Measurements from ENCODE around the gene LSM4. TPM values are rescaled to one million over a fixed set of nuclear protein-coding genes. Genes with fewer than 3 reads are reported as not detected.

Gene LSM4
- total and polyA plus RNA-seq, 2 donors (not counting 3 experiments of a cell fraction or from before 2014, with no cell fraction given), result 118 to 119 TPM

GRCh38 chr19:18340990-18341868 is 18.4 kb upstream of the LSM4 start:
- ChIA-PET POLR2A (no interaction called here), CTCF (interaction anchor here (1.7 to 4.9 kb wide), 7 partner anchors 12 to 90 kb away, joined by 7 to 62 read pairs (median 12); no protein-coding TSS in a partner anchor)
- H3K79me2 ChIP-seq (ENCODE audit: control insufficient read depth, insufficient read depth, low read length), result no peaks in the 10 kb centered on the region
- peaks cover 11% of the 10 kb centered on the region for H3K4me1 ChIP-seq (ENCODE audit: control insufficient read depth, extremely low read depth, insufficient read depth, low read length)
- H3K4me3 ChIP-seq (replicated peaks in 1 of 3; ENCODE audit: insufficient read depth in 1 of 3, low read depth in 1 of 3, low read length in 3 of 3), result peak overlapping the region; percentile 17 to 91 (median 52)
- no peaks in the 10 kb centered on the region for H3K9me3 ChIP-seq (replicated peaks; ENCODE audit: control insufficient read depth, insufficient read depth, low read length)
- peak overlapping the region; percentile 33 for H2AFZ ChIP-seq (ENCODE audit: low read depth, low read length)
- no peaks in the 10 kb centered on the region for H3K36me3 ChIP-seq (ENCODE audit: control insufficient read depth in 2 of 2, extremely low read depth in 1 of 2, insufficient read depth in 2 of 2, low read length in 2 of 2)
- H3K9ac ChIP-seq (replicated peaks; ENCODE audit: extremely low read depth, insufficient read depth, low read length), result peak overlapping the region; percentile 0
- dilution Hi-C loops (cut with MboI; ENCODE audit: extremely low pct_ligation_motif_present, low sequenced_read_pairs), result no loop called here
- TF ChIP-seq FOS (IDR thresholded peaks at IDR 0.05; ENCODE audit: borderline replicate concordance, insufficient read depth, low read length) (no peak), POLR2A (IDR thresholded peaks at IDR 0.05; ENCODE audit: low read depth, low read length) (no peak), GATA2 (IDR thresholded peaks at IDR 0.05; ENCODE audit: insufficient read depth, insufficient read length, low read depth, low read length) (no peak), MYC (IDR thresholded peaks at IDR 0.05; ENCODE audit: low read depth, low read length) (no peak), EZH2 (IDR thresholded peaks at IDR 0.05; ENCODE audit: borderline replicate concordance, low read depth, low read length, severe bottlenecking) (no peak), MAX (IDR thresholded peaks at IDR 0.05; ENCODE audit: insufficient read depth, insufficient read length) (no peak), JUN (IDR thresholded peaks at IDR 0.05; ENCODE audit: borderline replicate concordance, insufficient read depth, insufficient read length, low read depth) (no peak), POLR2AphosphoS5 (IDR thresholded peaks at IDR 0.05; ENCODE audit: insufficient read depth, low read depth, low read length) (no peak), CTCF (IDR thresholded peaks at IDR 0.05; ENCODE audit: extremely low read depth in 1 of 2, insufficient read depth in 1 of 2, low read depth in 1 of 2, low read length in 2 of 2) (no peak)
- DNase-seq (ENCODE audit: low read depth, low spot score), result peak; percentile 25
- no peaks in the 10 kb centered on the region for H4K20me1 ChIP-seq (replicated peaks; ENCODE audit: control insufficient read depth, extremely low read depth, insufficient read depth, low read length)
- no TSS peak for BruUV-seq (replicated peaks)
- no peaks in the 10 kb centered on the region for H3K9me1 ChIP-seq (replicated peaks; ENCODE audit: control insufficient read depth, extremely low read depth, insufficient read depth, low read length)
- FAIRE-seq, result no peak
- intact Hi-C loops (cut with micrococcal nuclease), result loop anchor here (5.0 kb wide), 1 partner anchor 64 kb away; no protein-coding TSS in a partner anchor
- H3K27ac ChIP-seq (ENCODE audit: insufficient read depth, low read depth, low read length), result no peak overlapping the region
- H3K27me3 ChIP-seq (ENCODE audit: control insufficient read depth in 2 of 2, insufficient read depth in 2 of 2, low read length in 2 of 2), result peaks cover 0 to 2% of the 10 kb centered on the region in 2 experiments
- H3K4me2 ChIP-seq (ENCODE audit: insufficient read depth, low read length), result peak overlapping the region; percentile 50
